Activated CD4-positive, alpha-beta T cell treated with anti-CD3 and anti-CD28 coated beads for 4 hours (primary cell): ENCODE results near the gene QARS1.
A peak's percentile ranks its signal among the peaks of the same experiment; 100 is the strongest.

ENCODE experiments used
- DNase-seq, 2 donors: peaks; one replicate each; pipeline ENCODE4 v3.0.0-alpha.2; 2020

Gene QARS1

GRCh38 chr3:49120096-49120437 is 15.5 kb upstream of the QARS1 start:
- no peak for DNase-seq

GRCh38 chr3:49119439-49119838 is 14.9 kb upstream of the QARS1 start:
- DNase-seq: no peak

DNA sequence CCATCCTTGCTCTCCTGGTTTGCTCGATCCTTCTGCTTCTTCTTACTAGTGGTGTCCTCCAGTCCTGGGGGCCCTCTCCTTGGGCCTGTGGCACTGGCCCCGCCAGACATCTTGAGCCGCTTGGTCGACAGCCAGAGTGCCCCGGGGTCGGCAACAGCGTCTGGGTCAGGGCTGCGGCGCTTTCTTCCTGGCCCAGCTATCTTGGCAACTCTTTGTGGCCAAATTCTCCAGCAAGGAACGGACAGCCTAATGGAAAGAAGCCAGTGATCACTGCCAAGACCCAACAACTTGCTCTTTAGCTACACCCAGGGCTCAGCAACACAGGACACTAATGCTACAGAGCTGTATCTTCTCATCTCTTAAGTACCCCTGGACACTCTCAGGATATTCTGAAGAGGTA is 14.5 kb upstream of the QARS1 start:
- DNase-seq: no peak

DNA sequence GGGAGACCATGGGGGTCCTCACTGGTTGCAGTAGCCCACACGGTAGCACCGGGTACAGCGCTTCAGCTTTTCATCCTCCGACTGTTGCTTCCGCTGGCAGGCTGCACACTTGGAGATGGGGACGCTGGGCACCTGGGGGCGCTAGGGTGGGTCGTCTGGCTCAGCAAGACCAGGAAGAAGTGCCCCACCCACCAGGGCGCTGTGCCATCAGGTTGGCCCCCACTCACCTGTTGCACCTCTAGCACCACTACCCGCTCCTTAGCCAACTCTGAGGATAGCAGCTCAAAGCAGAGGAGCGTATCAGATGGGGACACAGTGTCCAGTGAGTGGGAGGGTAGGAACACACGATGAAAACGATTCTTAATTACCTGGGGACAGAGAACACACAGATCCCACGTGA is 7.7 kb upstream of the QARS1 start:
- no peak for DNase-seq

DNA sequence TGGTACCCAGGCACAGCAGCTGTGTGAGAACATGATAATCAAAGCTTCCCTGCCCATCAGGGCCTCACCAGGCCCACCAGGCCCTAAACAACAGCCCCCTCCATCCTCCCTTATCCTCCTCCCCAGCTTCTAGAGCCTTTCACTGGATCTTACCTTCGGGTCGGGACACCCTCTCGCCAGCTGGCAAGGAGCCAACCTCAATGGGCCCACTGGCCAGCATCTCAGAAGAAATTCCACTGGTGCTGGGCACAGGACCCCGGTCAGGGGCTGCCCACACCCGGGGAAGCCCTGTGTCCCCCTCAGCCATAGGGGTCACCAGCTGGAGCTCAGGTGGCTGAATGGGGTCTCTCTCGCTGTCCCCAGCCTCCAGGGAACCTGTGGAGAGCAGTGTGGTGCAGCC is 6.8 kb upstream of the QARS1 start:
- DNase-seq: no peak

DNA sequence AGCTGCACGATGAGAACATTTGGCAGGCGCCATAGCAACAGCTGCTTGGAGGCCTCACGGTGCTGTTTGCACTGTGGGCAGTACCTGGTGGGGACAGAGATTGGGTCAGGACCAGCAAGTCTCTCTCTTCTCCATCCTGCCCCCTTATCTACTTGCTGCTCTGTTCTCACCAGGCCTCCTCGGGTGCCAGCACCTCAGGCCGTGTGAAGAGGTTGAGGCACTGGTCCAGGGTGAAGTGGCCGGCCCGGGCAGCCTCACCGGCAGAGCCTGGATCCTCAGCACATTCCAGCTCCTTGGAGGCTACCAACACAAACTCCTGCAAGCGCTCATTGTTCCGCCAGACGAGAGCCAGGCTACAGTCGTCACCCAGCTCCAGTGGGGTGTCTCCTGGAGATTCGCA is 6.2 kb upstream of the QARS1 start:
- no peak for DNase-seq

- no peak for DNase-seq
Measured at GRCh38 chr3:49108346-49108745, 3.8 kb upstream of the QARS1 start.

DNA sequence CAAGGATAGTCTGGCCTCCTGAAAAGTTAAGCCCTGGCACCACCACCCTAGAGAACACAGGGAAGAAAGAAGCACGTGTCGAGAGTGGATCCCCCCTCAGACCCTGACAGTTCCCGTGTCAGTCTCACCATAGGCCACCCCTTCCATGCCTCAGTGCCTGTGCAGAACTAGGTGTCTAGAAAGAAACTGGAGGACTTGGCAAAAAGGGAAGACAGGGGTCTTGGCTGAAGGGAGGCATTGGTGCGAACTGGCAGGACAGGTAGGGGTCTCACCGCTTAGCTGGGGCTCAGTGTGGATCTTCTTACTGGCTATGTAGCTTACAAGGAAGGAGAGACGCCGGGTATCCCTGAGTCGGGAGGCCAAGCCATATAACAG is 518 bp downstream of the QARS1 start:
- no peak for DNase-seq

GRCh38 chr3:49100046-49100615 is 4.4 kb downstream of the QARS1 start:
- DNase-seq: no peak

- no peak for DNase-seq
Measured at GRCh38 chr3:49098910-49099630, 5.5 kb downstream of the QARS1 start.

GRCh38 chr3:49098429-49098828 is 6.1 kb downstream of the QARS1 start:
- no peak for DNase-seq

GRCh38 chr3:49093853-49094767 is 10.4 kb downstream of the QARS1 start, which contains the start of gene QRICH1:
Gene QRICH1, minus strand, starts transcription at chr3:49094071. Its CDS starts 17,054 bp downstream, at chr3:49077017.
- peak; percentile 94 to 97 for DNase-seq

DNA sequence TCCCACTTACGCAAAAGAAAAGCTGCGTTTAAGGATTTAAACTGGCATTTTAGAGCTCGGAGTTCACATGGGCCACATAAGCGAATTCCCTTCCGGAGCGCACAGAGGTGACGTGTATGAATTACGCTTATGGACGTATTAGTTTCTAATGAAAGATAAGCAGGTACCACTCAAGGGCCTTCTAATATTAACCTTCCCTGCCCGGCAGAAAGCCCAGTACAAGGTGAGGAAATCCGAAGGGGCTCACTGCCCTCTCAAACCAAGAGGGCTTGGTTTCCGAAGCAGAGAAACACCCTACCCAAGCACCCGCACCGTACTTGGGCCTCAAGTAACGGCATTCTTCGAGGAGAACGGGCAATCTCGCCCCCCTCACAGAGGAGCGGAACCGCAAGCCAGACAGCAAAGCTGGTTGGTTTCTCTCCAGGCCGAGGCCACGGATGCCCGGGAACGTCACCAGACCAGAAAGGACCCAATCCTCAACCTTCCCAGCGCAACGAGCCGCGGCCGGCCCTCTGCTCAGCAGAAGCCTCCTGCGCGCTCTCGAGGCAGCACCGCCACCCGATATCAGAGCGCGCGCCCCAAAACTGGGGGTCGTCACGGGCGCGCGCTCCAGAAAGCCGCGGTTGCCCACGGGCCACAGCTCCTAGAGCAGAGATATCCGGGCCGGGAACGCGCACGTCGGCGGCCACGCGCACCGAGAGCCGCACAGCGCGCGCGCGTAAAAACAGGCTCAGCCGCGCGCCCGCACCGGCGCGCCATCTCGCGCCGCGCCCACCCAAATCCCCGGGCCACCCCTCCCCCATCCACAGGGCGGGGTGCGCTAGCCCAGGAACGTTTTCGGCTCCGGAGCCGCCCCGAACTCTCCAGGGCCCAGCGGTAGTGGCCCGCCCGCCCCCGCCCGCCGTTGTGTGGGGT is 11.4 kb downstream of the QARS1 start:
- peak; percentile 75 for DNase-seq

DNA sequence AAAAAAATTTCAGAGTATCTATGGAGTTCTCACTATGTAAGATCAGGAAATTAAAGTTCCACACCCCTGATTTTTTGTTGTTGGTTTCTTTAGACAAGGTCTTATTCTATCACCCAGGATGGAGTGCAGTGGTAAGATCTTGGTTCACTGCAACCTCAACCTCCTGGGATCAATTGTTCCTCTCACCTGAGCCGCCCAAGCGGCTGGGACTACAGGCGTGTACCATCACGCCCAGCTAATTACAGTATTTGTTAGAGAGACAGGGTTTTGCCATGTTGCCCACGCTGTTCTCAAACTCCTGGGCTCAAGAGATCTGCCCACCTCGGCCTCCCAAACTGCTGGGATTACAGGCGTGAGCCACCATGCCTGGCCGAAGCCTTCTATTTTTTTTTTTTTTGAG is 23.1 kb downstream of the QARS1 start:
- DNase-seq: no peak

DNA sequence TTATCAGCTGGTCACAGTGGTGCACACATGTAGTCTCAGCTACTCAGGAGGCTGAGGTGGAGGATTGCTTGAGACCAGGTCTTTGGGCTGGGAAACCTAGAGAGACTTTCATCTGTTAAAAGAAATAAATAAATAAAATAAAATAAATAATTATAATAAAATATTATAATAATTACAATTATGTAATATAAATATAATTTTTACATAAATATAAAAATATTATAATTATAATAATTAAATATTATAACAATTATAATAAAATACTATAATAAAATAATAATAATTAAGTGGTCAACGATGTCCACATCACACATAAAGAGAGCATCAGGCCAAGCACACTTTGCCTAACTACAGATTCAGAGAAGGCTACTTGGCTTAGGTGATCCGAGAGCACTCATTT is 25.3 kb downstream of the QARS1 start:
- DNase-seq: no peak

DNA sequence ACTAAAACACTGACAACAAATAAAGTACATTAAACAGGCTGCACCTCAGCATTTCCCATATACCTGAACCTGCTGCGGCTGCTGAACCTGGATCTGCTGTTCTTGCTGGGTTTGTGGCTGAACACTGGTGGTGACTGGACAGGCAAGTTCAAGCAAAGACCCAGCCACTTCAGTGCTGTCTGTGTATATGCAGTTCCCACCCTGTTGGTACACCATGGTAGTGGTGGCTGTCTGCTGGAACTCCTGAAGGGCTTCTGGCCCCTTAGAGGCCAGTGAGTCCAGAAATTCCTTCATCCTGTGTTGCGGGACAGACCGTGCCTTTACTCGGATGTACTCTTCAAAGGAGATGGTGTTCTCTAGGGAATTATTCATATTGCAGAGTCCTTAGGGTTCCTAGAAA is 27.9 kb downstream of the QARS1 start:
- DNase-seq: no peak

GRCh38 chr3:49076116-49076515 is 28.4 kb downstream of the QARS1 start:
- DNase-seq: no peak

DNA sequence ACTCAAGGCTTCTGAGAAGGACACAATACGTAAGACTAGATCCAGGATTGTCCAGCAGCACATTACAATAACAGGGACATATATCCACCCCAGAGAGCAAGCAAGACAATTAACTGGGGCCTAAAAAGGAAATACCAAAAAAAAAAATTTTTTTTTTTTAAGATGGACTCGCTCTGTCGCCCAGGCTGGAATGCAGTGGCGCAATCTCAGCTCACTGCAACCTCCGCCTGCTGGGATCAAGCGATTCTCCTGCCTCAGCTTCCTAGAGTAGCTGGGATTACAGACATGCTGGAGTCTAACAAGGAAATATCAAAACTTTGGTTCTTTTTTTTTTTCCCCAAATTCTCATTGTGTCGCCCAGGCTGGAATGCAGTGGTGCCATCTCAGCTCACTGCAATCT is 46.5 kb downstream of the QARS1 start:
- no peak for DNase-seq

DNA sequence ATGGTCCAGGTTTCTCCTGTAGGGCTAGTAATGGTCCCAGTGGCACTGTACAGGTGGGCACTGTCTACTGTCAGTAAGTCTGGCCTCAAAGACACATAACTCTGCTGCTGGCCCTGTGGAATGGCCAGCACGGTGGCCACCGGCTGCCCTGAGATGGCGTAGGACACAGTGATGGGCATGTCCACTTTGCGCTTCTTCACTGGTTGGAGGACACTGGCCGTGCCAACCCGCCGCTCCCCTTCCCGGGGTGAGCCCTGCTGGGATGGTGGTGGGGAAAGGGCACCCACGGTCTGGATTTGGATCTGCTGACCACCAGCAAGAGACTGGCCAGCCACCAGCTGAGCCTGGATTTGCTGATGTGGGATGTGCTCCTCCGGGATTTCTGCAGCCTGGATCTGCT is 47.3 kb downstream of the QARS1 start:
- no peak for DNase-seq

DNA sequence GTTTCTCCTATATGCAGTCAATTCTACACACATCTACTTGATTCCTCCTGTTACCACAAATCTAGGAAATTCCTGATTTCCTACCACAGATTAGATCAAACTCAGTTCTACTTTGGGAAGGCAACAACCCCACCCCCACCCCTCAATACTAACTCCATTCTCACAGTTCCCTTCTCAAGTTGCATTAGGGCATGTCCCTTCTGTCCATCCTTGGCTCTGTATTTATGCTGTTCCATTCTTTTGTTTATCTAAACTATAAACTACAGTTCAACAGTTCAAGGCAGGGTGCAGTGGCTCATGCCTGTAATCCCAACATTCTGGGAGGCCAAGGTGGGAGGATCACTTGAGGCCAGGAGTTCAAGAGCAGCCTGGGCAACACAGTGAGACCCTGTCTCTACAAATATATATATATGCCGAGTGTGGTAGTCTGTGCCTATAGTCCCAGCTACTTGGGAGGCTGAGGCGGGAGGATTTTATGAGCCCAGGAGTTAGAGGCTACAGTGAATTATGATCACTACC is 50.2 kb downstream of the QARS1 start:
- DNase-seq: no peak

DNA sequence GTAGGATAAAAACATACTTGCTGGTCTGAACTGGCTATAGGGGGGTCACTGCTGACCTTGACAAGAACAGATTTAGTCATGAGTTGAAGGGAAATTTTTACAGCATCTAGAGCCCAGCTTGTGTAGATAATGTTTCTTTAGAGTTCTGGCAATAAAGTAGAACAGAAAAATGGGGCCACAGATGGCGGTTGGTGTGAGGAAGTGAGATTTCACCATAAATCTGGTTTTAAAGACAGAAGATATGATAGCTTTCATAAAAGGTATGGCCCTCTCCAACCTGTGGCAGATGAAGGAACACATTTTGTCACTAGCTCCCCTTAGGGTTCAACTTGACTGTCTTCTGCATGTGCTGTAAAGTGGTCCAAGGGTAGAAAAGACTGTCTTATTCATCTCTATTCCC is 51.0 kb downstream of the QARS1 start:
- DNase-seq: no peak
